ENCODE data around the gene WNT9A. TPM values are rescaled to one million over a fixed set of nuclear protein-coding genes. Genes with fewer than 3 reads are reported as not detected.

The WNT9A gene
- polyA plus RNA-seq, 1 of the 3 experiments (the other 2 are of a cell fraction), result 0.31 TPM

DNA sequence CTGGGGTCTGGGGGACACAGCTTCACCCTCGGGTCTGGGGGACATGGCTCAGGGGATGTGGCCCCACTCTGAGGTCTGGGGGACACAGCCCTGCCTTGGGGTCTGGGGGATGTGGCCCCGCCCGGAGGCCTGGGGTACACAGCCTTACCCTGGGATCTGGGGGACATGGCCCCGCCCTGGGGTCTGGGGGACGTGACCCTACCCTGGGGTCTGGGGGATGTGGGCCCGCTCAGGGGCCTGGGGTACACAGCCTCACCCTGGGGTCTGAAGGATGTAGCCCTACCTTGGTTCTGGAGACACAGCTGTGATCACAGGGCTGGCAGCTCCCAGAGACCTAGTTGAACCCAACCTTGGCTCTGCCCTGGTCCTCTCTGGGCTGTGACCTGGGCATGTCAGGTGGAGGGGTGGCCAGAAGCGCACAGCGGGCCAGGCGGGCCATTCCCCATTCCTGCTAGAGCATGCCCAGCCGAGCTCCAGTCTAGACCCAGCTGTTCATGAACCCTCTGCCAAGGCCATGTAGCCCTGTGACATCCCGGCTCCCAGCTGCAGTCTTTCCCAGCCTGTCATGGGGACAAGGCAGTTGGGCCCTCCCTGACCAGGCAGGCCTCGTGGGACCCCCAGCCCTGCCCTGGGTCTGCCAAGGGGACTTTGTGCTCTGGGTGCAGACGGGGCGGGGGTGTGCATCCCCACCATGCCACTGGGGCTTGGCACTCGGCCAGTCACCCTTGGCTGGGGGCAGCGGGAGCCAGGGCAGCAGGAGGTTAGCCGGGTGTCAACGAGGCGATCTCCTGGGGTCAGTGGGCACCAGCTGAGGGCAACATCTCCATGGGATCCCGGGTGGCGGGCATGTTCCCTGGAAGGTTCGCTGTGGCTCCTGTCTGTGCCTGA, 43.9 kb downstream of the WNT9A start (continued):
- TF ChIP-seq, protein P1, sequence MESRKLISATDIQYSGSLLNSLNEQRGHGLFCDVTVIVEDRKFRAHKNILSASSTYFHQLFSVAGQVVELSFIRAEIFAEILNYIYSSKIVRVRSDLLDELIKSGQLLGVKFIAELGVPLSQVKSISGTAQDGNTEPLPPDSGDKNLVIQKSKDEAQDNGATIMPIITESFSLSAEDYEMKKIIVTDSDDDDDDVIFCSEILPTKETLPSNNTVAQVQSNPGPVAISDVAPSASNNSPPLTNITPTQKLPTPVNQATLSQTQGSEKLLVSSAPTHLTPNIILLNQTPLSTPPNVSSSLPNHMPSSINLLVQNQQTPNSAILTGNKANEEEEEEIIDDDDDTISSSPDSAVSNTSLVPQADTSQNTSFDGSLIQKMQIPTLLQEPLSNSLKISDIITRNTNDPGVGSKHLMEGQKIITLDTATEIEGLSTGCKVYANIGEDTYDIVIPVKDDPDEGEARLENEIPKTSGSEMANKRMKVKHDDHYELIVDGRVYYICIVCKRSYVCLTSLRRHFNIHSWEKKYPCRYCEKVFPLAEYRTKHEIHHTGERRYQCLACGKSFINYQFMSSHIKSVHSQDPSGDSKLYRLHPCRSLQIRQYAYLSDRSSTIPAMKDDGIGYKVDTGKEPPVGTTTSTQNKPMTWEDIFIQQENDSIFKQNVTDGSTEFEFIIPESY (IDR thresholded peaks at IDR 0.05; ENCODE audit: borderline replicate concordance, low read depth), result no peak
- TF ChIP-seq, protein P2, sequence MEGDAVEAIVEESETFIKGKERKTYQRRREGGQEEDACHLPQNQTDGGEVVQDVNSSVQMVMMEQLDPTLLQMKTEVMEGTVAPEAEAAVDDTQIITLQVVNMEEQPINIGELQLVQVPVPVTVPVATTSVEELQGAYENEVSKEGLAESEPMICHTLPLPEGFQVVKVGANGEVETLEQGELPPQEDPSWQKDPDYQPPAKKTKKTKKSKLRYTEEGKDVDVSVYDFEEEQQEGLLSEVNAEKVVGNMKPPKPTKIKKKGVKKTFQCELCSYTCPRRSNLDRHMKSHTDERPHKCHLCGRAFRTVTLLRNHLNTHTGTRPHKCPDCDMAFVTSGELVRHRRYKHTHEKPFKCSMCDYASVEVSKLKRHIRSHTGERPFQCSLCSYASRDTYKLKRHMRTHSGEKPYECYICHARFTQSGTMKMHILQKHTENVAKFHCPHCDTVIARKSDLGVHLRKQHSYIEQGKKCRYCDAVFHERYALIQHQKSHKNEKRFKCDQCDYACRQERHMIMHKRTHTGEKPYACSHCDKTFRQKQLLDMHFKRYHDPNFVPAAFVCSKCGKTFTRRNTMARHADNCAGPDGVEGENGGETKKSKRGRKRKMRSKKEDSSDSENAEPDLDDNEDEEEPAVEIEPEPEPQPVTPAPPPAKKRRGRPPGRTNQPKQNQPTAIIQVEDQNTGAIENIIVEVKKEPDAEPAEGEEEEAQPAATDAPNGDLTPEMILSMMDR (IDR thresholded peaks at IDR 0.05), result no peak

DNA sequence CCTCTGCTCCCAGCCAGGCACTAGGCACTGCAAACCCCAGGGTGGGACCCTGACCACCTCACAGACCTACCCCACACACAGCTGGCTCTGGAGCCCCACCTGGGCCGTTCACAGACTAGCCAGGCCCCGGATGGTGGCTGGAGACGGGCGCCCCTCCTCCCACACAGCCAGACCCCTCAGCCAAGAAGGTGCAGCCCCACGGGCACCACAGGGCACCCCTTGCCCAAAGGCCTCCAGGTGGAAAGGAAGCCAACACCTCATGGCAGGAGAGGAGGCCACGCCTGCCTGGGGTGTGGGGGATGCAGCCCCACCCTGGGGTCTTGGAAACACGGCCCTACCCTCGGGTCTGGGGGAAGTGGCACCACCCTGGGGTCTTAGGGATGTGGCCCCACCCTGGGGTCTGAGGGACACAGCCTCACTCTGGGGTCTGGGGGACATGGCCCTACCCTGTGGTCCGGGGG, 44.6 kb downstream of the WNT9A start:
- WGBS (ENCODE audit: low lambda C conversion rate), result 40% methylated on average over 1 of the region's 9 CpGs
- TF ChIP-seq, protein P3, sequence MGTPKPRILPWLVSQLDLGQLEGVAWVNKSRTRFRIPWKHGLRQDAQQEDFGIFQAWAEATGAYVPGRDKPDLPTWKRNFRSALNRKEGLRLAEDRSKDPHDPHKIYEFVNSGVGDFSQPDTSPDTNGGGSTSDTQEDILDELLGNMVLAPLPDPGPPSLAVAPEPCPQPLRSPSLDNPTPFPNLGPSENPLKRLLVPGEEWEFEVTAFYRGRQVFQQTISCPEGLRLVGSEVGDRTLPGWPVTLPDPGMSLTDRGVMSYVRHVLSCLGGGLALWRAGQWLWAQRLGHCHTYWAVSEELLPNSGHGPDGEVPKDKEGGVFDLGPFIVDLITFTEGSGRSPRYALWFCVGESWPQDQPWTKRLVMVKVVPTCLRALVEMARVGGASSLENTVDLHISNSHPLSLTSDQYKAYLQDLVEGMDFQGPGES (IDR thresholded peaks at IDR 0.05; ENCODE audit: low read depth, low read length), result no peak
- no peak for TF ChIP-seq CHD2 (IDR thresholded peaks at IDR 0.05; ENCODE audit: low read length, partially characterized antibody)
- TF ChIP-seq FOXM1 (IDR thresholded peaks at IDR 0.05; ENCODE audit: low read depth), result no peak
- TF ChIP-seq EP300 (IDR thresholded peaks at IDR 0.05; ENCODE audit: borderline replicate concordance in 1 of 2, low read depth in 1 of 2, low read length in 1 of 2), result no peak
- TF ChIP-seq SMC3 (IDR thresholded peaks at IDR 0.05; ENCODE audit: low read depth, low read length), result no peak
- TF ChIP-seq MEF2A (IDR thresholded peaks at IDR 0.05; ENCODE audit: borderline replicate concordance, low read depth), result no peak
- TF ChIP-seq TAF1 (IDR thresholded peaks at IDR 0.05; ENCODE audit: borderline replicate concordance, low read depth, low read length), result no peak
- TF ChIP-seq FOSL2 (IDR thresholded peaks at IDR 0.05; ENCODE audit: borderline replicate concordance, low read depth), result no peak
- TF ChIP-seq RCOR1 (IDR thresholded peaks at IDR 0.05; ENCODE audit: low read length), result no peak
- TF ChIP-seq GATA2 (CRISPR knock-in tag; IDR thresholded peaks at IDR 0.05), result no peak
- TF ChIP-seq JUND (IDR thresholded peaks at IDR 0.05), result no peak
- TF ChIP-seq, protein P2 (IDR thresholded peaks at IDR 0.05), result no peak
- no peak for TF ChIP-seq EZH2phosphoT487 (IDR thresholded peaks at IDR 0.05; ENCODE audit: borderline replicate concordance, low read depth)
- TF ChIP-seq, protein P4, sequence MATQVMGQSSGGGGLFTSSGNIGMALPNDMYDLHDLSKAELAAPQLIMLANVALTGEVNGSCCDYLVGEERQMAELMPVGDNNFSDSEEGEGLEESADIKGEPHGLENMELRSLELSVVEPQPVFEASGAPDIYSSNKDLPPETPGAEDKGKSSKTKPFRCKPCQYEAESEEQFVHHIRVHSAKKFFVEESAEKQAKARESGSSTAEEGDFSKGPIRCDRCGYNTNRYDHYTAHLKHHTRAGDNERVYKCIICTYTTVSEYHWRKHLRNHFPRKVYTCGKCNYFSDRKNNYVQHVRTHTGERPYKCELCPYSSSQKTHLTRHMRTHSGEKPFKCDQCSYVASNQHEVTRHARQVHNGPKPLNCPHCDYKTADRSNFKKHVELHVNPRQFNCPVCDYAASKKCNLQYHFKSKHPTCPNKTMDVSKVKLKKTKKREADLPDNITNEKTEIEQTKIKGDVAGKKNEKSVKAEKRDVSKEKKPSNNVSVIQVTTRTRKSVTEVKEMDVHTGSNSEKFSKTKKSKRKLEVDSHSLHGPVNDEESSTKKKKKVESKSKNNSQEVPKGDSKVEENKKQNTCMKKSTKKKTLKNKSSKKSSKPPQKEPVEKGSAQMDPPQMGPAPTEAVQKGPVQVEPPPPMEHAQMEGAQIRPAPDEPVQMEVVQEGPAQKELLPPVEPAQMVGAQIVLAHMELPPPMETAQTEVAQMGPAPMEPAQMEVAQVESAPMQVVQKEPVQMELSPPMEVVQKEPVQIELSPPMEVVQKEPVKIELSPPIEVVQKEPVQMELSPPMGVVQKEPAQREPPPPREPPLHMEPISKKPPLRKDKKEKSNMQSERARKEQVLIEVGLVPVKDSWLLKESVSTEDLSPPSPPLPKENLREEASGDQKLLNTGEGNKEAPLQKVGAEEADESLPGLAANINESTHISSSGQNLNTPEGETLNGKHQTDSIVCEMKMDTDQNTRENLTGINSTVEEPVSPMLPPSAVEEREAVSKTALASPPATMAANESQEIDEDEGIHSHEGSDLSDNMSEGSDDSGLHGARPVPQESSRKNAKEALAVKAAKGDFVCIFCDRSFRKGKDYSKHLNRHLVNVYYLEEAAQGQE (IDR thresholded peaks at IDR 0.05; ENCODE audit: low read depth, low read length), result no peak
- H3K4me1 ChIP-seq (ENCODE audit: control insufficient read depth in 1 of 2, insufficient read depth in 2 of 2, low read depth in 1 of 2, low read length in 1 of 2), result no peaks in the 10 kb centered on the region
- no peak for DNase-seq
- no peaks in the 10 kb centered on the region for H3K9me2 ChIP-seq
- POLR2A ChIA-PET, result no interaction called here
- no peaks in the 10 kb centered on the region for H4K20me1 ChIP-seq (ENCODE audit: insufficient read depth)
- no peaks in the 10 kb centered on the region for H3K36me3 ChIP-seq (replicated peaks in 1 of 2; ENCODE audit: control insufficient read depth in 1 of 2, insufficient read depth in 2 of 2, low read length in 1 of 2)
- no peak overlapping the region for H3K4me3 ChIP-seq (ENCODE audit: low read depth in 2 of 2, low read length in 1 of 2)
- no peak overlapping the region for H3K4me2 ChIP-seq
- H3K9ac ChIP-seq, result no peak overlapping the region
- no peak overlapping the region for H3K27ac ChIP-seq (ENCODE audit: low read depth in 2 of 2, low read length in 1 of 2)
- no peaks in the 10 kb centered on the region for H3K9me3 ChIP-seq
- H3K27me3 ChIP-seq (ENCODE audit: insufficient read depth), result no peaks in the 10 kb centered on the region
- CTCF ChIA-PET, result no interaction called here
- no peaks in the 10 kb centered on the region for H3F3A ChIP-seq (replicated peaks; ENCODE audit: insufficient read depth)
- H2AFZ ChIP-seq (ENCODE audit: low read depth), result no peak overlapping the region
- no peaks in the 10 kb centered on the region for H3K79me2 ChIP-seq (ENCODE audit: insufficient read depth)

Data from SK-N-SH (cell line).